Hepatocyte (in vitro differentiated cells): ENCODE measurements around the gene CEBPE. TPM values are rescaled to one million over a fixed set of nuclear protein-coding genes. Genes with fewer than 3 reads are reported as not detected.

Source experiments
- DNase-seq: peaks from one replicate; pipeline ENCODE4 v3.0.0-alpha.2; 2016; ENCODE audit warnings: low spot score
- H2AFZ ChIP-seq: fragments of 200-600 bp; sonication (generic); 2 replicates; pipeline ENCODE4 v1.6.0; 2016; ENCODE audit warnings: antibody characterized with exemption, mild to moderate bottlenecking
- H3K27ac ChIP-seq: fragments of 200-600 bp; sonication (generic); 2 replicates; pipeline ENCODE4 v1.5.1; 2016; ENCODE audit warnings: mild to moderate bottlenecking
- H3K27me3 ChIP-seq: fragments of 200-600 bp; sonication (generic); 2 replicates; pipeline ENCODE4 v1.6.1; 2016
- H3K36me3 ChIP-seq: fragments of 200-600 bp; sonication (generic); replicated peaks from 2 replicates; pipeline ENCODE4 v1.5.1; 2016; ENCODE audit warnings: low read depth; ENCODE audit not compliant: insufficient read depth
- H3K4me1 ChIP-seq: fragments of 200-600 bp; sonication (generic); 2 replicates; pipeline ENCODE4 v1.5.1; 2016; ENCODE audit warnings: mild to moderate bottlenecking, moderate library complexity; ENCODE audit not compliant: insufficient read depth
- H3K4me2 ChIP-seq: fragments of 200-600 bp; sonication (generic); 2 replicates; pipeline ENCODE4 v1.6.0; 2016
- H3K4me3 ChIP-seq: fragments of 200-600 bp; sonication (generic); 2 replicates; pipeline ENCODE4 v1.5.1; 2016; ENCODE audit warnings: mild to moderate bottlenecking
- H3K79me2 ChIP-seq: fragments of 200-600 bp; sonication (generic); 2 replicates; pipeline ENCODE4 v1.6.0; 2017; ENCODE audit warnings: mild to moderate bottlenecking
- H3K9me2 ChIP-seq: fragments of 200-600 bp; sonication (generic); replicated peaks from 2 replicates; pipeline ENCODE4 v1.6.0; 2017; ENCODE audit warnings: mild to moderate bottlenecking; ENCODE audit not compliant: insufficient read depth
- H3K9me3 ChIP-seq: fragments of 200-600 bp; sonication (generic); 2 replicates; pipeline ENCODE4 v1.5.1; 2016; ENCODE audit warnings: low read depth, mild to moderate bottlenecking
- H4K20me1 ChIP-seq: fragments of 200-600 bp; sonication (generic); 2 replicates; pipeline ENCODE4 v1.6.0; 2016; ENCODE audit warnings: mild to moderate bottlenecking; ENCODE audit not compliant: insufficient read depth, poor library complexity, severe bottlenecking
- CTCF ChIP-seq: fragments of 200-600 bp; sonication (generic); IDR thresholded peaks from 2 replicates; pipeline ENCODE4 v1.5.1; 2016; ENCODE audit warnings: antibody characterized with exemption, mild to moderate bottlenecking; ENCODE audit not compliant: poor library complexity
- EZH2 ChIP-seq: fragments of 200-600 bp; sonication (generic); IDR thresholded peaks from 2 replicates; pipeline ENCODE4 v1.6.1; 2016; ENCODE audit warnings: antibody characterized with exemption, mild to moderate bottlenecking, borderline replicate concordance
- EZH2phosphoT487 ChIP-seq: fragments of 200-600 bp; sonication (generic); IDR thresholded peaks from one replicate; pipeline ENCODE4 v1.6.1; 2018; ENCODE audit warnings: antibody characterized with exemption, mild to moderate bottlenecking, low read depth, moderate library complexity; ENCODE audit not compliant: unreplicated experiment, severe bottlenecking
- WGBS: methylation state at CpG from one replicate; pipeline ENCODE4 v1.1.6; 2016; ENCODE audit warnings: low lambda C conversion rate; ENCODE audit errors: missing lambda C conversion rate; 5-methylcytosine and 5-hydroxymethylcytosine counted together
- polyA plus RNA-seq: library from polyadenylated mRNA; unstranded; fragments of >200 nt; fragmentation: Nextera tagmentation; extraction: Ambion mirVana; gene quantifications from 2 replicates; pipeline ENCODE4 v1.2.1, GENCODE V29; 2016
- total RNA-seq: library from RNA; depleted of rRNA; stranded (reverse); fragments of >200 nt; gene quantifications from 2 replicates; pipeline ENCODE4 v1.2.3, GENCODE V29; 2014

The CEBPE gene
- total and polyA plus RNA-seq, 2 experiments from 2014 or later = not detected

GRCh38 chr14:23127861-23128260 lies 8.8 kb upstream of the CEBPE start:
- DNase-seq = no peak
- Histone ChIP-seq H3K9me2 (no peaks in the 10 kb centered on the region), H4K20me1 (no peaks in the 10 kb centered on the region), H3K9me3 (no peaks in the 10 kb centered on the region), H3K36me3 (no peaks in the 10 kb centered on the region), H3K4me3 (no peak overlapping the region), H3K27me3 (no peaks in the 10 kb centered on the region), H2AFZ (no peak overlapping the region), H3K79me2 (no peaks in the 10 kb centered on the region), H3K4me2 (no peak overlapping the region), H3K27ac (no peak overlapping the region), H3K4me1 (peaks cover 5% of the 10 kb centered on the region)
- 91% methylated on average over 3 of the region's 3 CpGs for WGBS
- TF ChIP-seq CTCF (no peak), EZH2 (no peak), EZH2phosphoT487 (no peak)

- no peak overlapping the region for H3K4me2 ChIP-seq
Observed at GRCh38 chr14:23126548-23127278, 7.7 kb upstream of the CEBPE start.

GRCh38 chr14:23125933-23126524 lies 7.0 kb upstream of the CEBPE start:
- Histone ChIP-seq H3K27ac (no peak overlapping the region), H3K4me3 (no peak overlapping the region), H2AFZ (no peak overlapping the region), H3K79me2 (no peaks in the 10 kb centered on the region), H3K4me1 (peaks cover 8% of the 10 kb centered on the region), H3K4me2 (no peak overlapping the region), H3K9me2 (no peaks in the 10 kb centered on the region), H4K20me1 (no peaks in the 10 kb centered on the region), H3K9me3 (no peaks in the 10 kb centered on the region), H3K36me3 (no peaks in the 10 kb centered on the region), H3K27me3 (no peaks in the 10 kb centered on the region)
- TF ChIP-seq CTCF = no peak
- no peak for TF ChIP-seq EZH2phosphoT487
- TF ChIP-seq EZH2 = no peak
- 87% methylated on average over 9 of the region's 9 CpGs for WGBS
- DNase-seq = no peak

More at GRCh38 chr14:23126548-23127278, 7.7 kb upstream of the CEBPE start:
- Histone ChIP-seq H2AFZ (no peak overlapping the region), H3K9me2 (no peaks in the 10 kb centered on the region), H3K36me3 (no peaks in the 10 kb centered on the region), H3K9me3 (no peaks in the 10 kb centered on the region), H3K27ac (no peak overlapping the region), H3K4me3 (no peak overlapping the region), H3K27me3 (no peaks in the 10 kb centered on the region), H3K79me2 (no peaks in the 10 kb centered on the region), H4K20me1 (no peaks in the 10 kb centered on the region), H3K4me1 (peaks cover 5% of the 10 kb centered on the region)
- DNase-seq = no peak
- TF ChIP-seq EZH2 (no peak), CTCF (no peak), EZH2phosphoT487 (no peak)
- WGBS = 95% methylated on average over 8 of the region's 8 CpGs
